GM20431 (cell line): ENCODE results near the gene RMND1.
"Not testable (repeated sequence)": the region's sequence is repeated elsewhere in the genome, so short reads cannot be mapped to it uniquely, and the experiment has no call there.

Experiments used
- in situ Hi-C: fragments of 300-500 bp; cut with MseI, MboI; formaldehyde crosslinking; loops from one replicate; pipeline ENCODE4 v1.15.0; 2020; ENCODE audit warnings: low sequenced_read_pairs; ENCODE audit not compliant: unreplicated experiment

Gene RMND1

GRCh38 chr6:151389618-151390275 is 62.2 kb downstream of the RMND1 start:
- in situ Hi-C loops = no loop called here

GRCh38 chr6:151388997-151389617 is 62.8 kb downstream of the RMND1 start:
- in situ Hi-C loops = no loop called here

- in situ Hi-C loops = no loop called here
Measured at GRCh38 chr6:151388236-151388635, 63.7 kb downstream of the RMND1 start.

GRCh38 chr6:151387175-151387970 is 64.6 kb downstream of the RMND1 start:
- in situ Hi-C loops = no loop called here

- in situ Hi-C loops = no loop called here
Measured at GRCh38 chr6:151385177-151385576, 66.7 kb downstream of the RMND1 start.

- in situ Hi-C loops = no loop called here
Measured at GRCh38 chr6:151384151-151384550, 67.8 kb downstream of the RMND1 start.

GRCh38 chr6:151382631-151383030 is 69.3 kb downstream of the RMND1 start:
- in situ Hi-C loops = not testable (repeated sequence)

- in situ Hi-C loops = no loop called here
Measured at GRCh38 chr6:151381722-151382121, 70.2 kb downstream of the RMND1 start.

- in situ Hi-C loops = no loop called here
Measured at GRCh38 chr6:151380848-151381205, 71.1 kb downstream of the RMND1 start.

- in situ Hi-C loops = no loop called here
Measured at GRCh38 chr6:151379933-151380847, 71.7 kb downstream of the RMND1 start.

- in situ Hi-C loops = no loop called here
Measured at GRCh38 chr6:151377095-151377494, 74.8 kb downstream of the RMND1 start.

- in situ Hi-C loops = no loop called here
Measured at GRCh38 chr6:151376440-151376839, 75.5 kb downstream of the RMND1 start.

- in situ Hi-C loops = no loop called here
Measured at GRCh38 chr6:151375833-151376232, 76.1 kb downstream of the RMND1 start.

GRCh38 chr6:151374036-151374683 is 77.8 kb downstream of the RMND1 start:
- in situ Hi-C loops = no loop called here

- in situ Hi-C loops = no loop called here
Measured at GRCh38 chr6:151372164-151372563, 79.8 kb downstream of the RMND1 start.

GRCh38 chr6:151370509-151371078 is 81.3 kb downstream of the RMND1 start:
- in situ Hi-C loops = no loop called here

- in situ Hi-C loops = no loop called here
Measured at GRCh38 chr6:151365233-151365632, 86.7 kb downstream of the RMND1 start.

- in situ Hi-C loops = no loop called here
Measured at GRCh38 chr6:151359486-151359885, 92.4 kb downstream of the RMND1 start.

- in situ Hi-C loops = no loop called here
Measured at GRCh38 chr6:151358475-151358874, 93.5 kb downstream of the RMND1 start.
